Hindlimb muscle (tissue), 1 donor: Measurements from ENCODE around the gene MYO3B. TPM values are rescaled to one million over a fixed set of nuclear protein-coding genes. Genes with fewer than 3 reads are reported as not detected.
"Not testable (repeated sequence)": the region's sequence is repeated elsewhere in the genome, so short reads cannot be mapped to it uniquely, and the experiment has no call there.

Experiments
- DNase-seq: peaks from one replicate; pipeline ENCODE4 v3.0.0-alpha.2; 2013
- polyA plus RNA-seq: library from polyadenylated mRNA; unstranded; fragments of 120-200 nt; gene quantifications from one replicate; pipeline ENCODE4 v1.2.1, GENCODE V29; 2013; ENCODE audit not compliant: insufficient read length

Gene MYO3B
- polyA plus RNA-seq, 1 donor: 0.06 TPM

- no peak for DNase-seq
Measured at GRCh38 chr2:170576296-170576695, 398.3 kb downstream of the MYO3B start.

- no peak for DNase-seq
Measured at GRCh38 chr2:170577356-170577755, 399.4 kb downstream of the MYO3B start.

GRCh38 chr2:170578606-170579005 lies 400.7 kb downstream of the MYO3B start:
- no peak for DNase-seq

GRCh38 chr2:170579511-170579910 lies 401.6 kb downstream of the MYO3B start:
- DNase-seq: no peak

GRCh38 chr2:170582313-170582712 lies 404.4 kb downstream of the MYO3B start:
- no peak for DNase-seq

- DNase-seq: no peak
Measured at GRCh38 chr2:170582751-170583463, 405.0 kb downstream of the MYO3B start.

- DNase-seq: no peak
Measured at GRCh38 chr2:170585067-170585466, 407.1 kb downstream of the MYO3B start.

GRCh38 chr2:170586571-170587095 lies 408.7 kb downstream of the MYO3B start:
- no peak for DNase-seq

- DNase-seq: no peak
Measured at GRCh38 chr2:170587117-170587516, 409.2 kb downstream of the MYO3B start.

GRCh38 chr2:170587922-170588321 lies 410.0 kb downstream of the MYO3B start:
- no peak for DNase-seq

GRCh38 chr2:170588729-170589128 lies 410.8 kb downstream of the MYO3B start:
- DNase-seq: no peak

- DNase-seq: no peak
Measured at GRCh38 chr2:170596576-170596975, 418.6 kb downstream of the MYO3B start.

- peak; percentile 35 for DNase-seq
Measured at GRCh38 chr2:170598067-170598395, 420.1 kb downstream of the MYO3B start.

GRCh38 chr2:170601489-170601888 lies 423.5 kb downstream of the MYO3B start:
- DNase-seq: no peak

GRCh38 chr2:170605862-170606261 lies 427.9 kb downstream of the MYO3B start:
- DNase-seq: no peak

GRCh38 chr2:170607171-170607570 lies 429.2 kb downstream of the MYO3B start:
- no peak for DNase-seq

- no peak for DNase-seq
Measured at GRCh38 chr2:170610615-170611014, 432.7 kb downstream of the MYO3B start.

GRCh38 chr2:170618948-170619347 lies 441.0 kb downstream of the MYO3B start:
- DNase-seq: not testable (repeated sequence)

GRCh38 chr2:170635094-170635493 lies 457.1 kb downstream of the MYO3B start:
- DNase-seq: not testable (repeated sequence)

GRCh38 chr2:170639635-170640034 lies 461.7 kb downstream of the MYO3B start:
- no peak for DNase-seq

GRCh38 chr2:170641961-170642360 lies 464.0 kb downstream of the MYO3B start:
- DNase-seq: no peak

- no peak for DNase-seq
Measured at GRCh38 chr2:170643346-170643745, 465.4 kb downstream of the MYO3B start.

- no peak for DNase-seq
Measured at GRCh38 chr2:170647741-170648436, 469.9 kb downstream of the MYO3B start.
